Hepatocyte (in vitro differentiated cells): ENCODE data around the gene SURF1.

Experiments
- EZH2phosphoT487 ChIP-seq: fragments of 200-600 bp; sonication (generic); IDR thresholded peaks from one replicate; pipeline ENCODE4 v1.6.1; 2018; ENCODE audit warnings: antibody characterized with exemption, mild to moderate bottlenecking, low read depth, moderate library complexity; ENCODE audit not compliant: unreplicated experiment, severe bottlenecking
- TF ChIP-seq, protein P1 (sequence below): fragments of 200-600 bp; sonication (generic); IDR thresholded peaks from 2 replicates; pipeline ENCODE4 v1.5.1; 2016; ENCODE audit warnings: antibody characterized with exemption, mild to moderate bottlenecking; ENCODE audit not compliant: poor library complexity

DNA sequence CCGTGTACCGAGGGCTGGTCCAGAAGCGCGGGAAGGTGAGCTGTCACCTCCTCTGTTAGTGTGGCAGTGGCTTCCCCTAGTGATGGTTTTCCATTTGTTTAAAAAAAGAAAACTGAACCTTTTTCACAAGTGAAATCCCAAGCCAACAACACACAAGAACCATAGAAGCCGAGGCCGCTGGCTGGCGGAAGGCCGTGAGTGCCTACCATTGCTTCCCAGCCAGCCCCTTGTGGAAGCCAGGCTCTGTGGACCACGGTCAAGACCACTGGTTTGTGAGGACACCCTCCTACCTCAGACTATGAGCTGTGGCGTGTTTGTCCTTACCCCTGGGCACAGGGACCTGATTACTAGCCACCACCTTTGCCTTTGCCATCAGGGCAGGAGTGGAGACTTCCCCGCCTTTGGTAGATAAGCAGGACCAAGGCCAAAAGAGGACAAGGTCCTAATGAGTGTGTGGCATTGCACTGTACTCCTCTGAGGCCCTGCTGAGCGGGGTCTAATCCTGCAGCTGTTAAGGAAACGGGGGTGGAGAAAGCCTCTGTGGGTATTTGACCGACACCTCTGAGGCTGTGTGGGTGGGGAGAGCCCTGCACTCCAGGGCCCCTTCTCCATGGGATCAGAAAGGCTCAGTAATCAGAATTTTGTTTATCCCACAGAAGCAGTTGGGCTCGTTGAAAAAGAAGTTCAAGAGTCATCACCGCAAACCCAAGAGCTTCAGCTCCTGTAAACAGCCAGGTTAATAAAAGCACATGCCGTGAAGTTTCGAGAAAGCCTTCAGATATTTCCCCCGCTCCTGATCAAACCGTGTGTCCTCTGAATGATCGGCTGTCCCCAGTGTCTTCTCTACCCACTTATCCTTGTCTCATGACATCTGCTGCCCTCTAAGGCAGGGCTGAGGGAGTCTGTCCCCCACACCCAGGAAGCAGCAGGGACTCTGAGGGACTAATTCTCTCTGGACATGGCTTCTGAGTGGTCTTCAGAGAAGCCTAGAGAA is 4.4 kb upstream of the SURF1 start:
- TF ChIP-seq, protein P1, sequence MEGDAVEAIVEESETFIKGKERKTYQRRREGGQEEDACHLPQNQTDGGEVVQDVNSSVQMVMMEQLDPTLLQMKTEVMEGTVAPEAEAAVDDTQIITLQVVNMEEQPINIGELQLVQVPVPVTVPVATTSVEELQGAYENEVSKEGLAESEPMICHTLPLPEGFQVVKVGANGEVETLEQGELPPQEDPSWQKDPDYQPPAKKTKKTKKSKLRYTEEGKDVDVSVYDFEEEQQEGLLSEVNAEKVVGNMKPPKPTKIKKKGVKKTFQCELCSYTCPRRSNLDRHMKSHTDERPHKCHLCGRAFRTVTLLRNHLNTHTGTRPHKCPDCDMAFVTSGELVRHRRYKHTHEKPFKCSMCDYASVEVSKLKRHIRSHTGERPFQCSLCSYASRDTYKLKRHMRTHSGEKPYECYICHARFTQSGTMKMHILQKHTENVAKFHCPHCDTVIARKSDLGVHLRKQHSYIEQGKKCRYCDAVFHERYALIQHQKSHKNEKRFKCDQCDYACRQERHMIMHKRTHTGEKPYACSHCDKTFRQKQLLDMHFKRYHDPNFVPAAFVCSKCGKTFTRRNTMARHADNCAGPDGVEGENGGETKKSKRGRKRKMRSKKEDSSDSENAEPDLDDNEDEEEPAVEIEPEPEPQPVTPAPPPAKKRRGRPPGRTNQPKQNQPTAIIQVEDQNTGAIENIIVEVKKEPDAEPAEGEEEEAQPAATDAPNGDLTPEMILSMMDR: no peak
- TF ChIP-seq EZH2phosphoT487: no peak
